ENCODE data around the gene ANGPTL8. TPM values are rescaled to one million over a fixed set of nuclear protein-coding genes. Genes with fewer than 3 reads are reported as not detected.

The ANGPTL8 gene
- total and polyA plus RNA-seq, 9 of the 15 experiments (the other 6 are each of a cell fraction or from before 2014, with no cell fraction given) = not detected

DNA sequence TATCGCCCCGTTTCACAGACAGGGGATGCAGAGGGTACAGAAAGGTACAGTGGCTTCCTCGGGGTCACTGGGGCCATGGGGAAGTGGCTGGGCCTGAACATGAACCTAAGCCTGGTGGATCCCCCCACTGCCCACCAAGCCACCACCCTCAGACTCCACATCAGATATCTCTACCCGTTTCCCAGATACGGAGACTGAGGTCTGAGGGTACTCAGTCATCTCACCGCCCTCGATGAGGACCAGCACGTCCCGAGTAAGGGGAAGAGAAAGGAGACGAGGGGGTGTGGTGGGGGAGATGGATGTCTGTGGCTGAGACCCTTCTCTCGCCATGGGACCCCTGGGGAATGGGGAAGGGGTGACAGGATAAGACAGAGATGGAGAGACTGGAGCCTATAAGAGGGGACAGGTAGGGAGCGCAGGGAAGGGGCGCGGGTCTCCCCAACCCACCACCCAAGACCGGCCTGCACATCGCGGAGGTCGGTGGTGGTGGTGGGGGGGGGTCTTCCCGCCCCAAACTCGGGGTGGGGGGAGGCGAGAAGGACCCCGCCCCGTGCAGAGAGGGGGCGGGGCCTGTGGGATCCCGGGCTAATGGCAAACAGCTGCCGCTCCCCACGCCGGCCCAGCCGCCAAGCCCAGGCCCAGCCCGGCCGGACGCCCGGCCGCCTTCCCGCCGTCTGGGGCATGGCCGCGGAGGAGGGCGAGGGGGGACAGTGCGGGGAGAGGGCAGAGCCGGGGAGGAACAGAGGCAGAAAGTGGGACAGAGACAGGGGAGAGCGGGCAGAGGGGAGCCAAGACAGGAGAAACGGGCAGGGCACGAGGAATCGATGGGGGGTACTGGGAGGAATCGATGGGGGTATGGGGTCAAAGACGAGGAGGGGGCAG, 42.8 kb upstream of the ANGPTL8 start:
- no peaks in the 10 kb centered on the region for H3K27me3 ChIP-seq (ENCODE audit: control insufficient read depth in 2 of 2, insufficient read depth in 2 of 2, low read length in 2 of 2)
- TF ChIP-seq ZNF518B (CRISPR knock-in tag; IDR thresholded peaks at IDR 0.05) (no peak), POLR2AphosphoS2 (IDR thresholded peaks at IDR 0.05; ENCODE audit: low read length) (no peak), RBBP5 (IDR thresholded peaks at IDR 0.05; ENCODE audit: borderline replicate concordance, insufficient read depth, low read length, poor library complexity, severe bottlenecking) (peak; percentile 0), TCF7 (IDR thresholded peaks at IDR 0.05; ENCODE audit: borderline replicate concordance) (no peak), RNF219 (CRISPR knock-in tag; IDR thresholded peaks at IDR 0.05) (no peak), PHF20 (IDR thresholded peaks at IDR 0.05; ENCODE audit: partially characterized antibody) (no peak), GATAD2A (IDR thresholded peaks at IDR 0.05) (0 out of 2 replicates have a peak, but pooled peaks have one; percentile 52), MTA1 (IDR thresholded peaks at IDR 0.05; ENCODE audit: borderline replicate concordance) (no peak), CTCF (IDR thresholded peaks at IDR 0.05 in 2 of 3, conservative IDR thresholded peaks at IDR 0.05 in 1 of 3; ENCODE audit: insufficient read depth in 2 of 3, low read depth in 1 of 3, low read length in 3 of 3) (no peak), NCOA4 (IDR thresholded peaks at IDR 0.05; ENCODE audit: partially characterized antibody) (no peak), SAFB (IDR thresholded peaks at IDR 0.05; ENCODE audit: borderline replicate concordance, low read depth, low read length) (0 out of 2 replicates have a peak, but pooled peaks have one; percentile 10), ZNF212 (CRISPR knock-in tag; IDR thresholded peaks at IDR 0.05) (no peak)

More for the DNA sequence above, 42.8 kb upstream of the ANGPTL8 start:
- H3K4me3 ChIP-seq = peak overlapping the region; percentile 70
- peak overlapping the region; percentile 85 for H3K4me2 ChIP-seq (ENCODE audit: insufficient read depth, low read length)
- peak overlapping the region; percentile 67 for H3K27ac ChIP-seq (ENCODE audit: extremely low read depth, low read depth, low read length)
- WGBS (ENCODE audit: insufficient coverage, low coverage, missing lambda C conversion rate) = 40% methylated on average over 15 of the region's 47 CpGs
- peaks cover 15% of the 10 kb centered on the region for H3K79me2 ChIP-seq (ENCODE audit: control insufficient read depth, insufficient read depth, low read length)
- POLR2A ChIA-PET = interaction anchor here (0.6 to 2.5 kb wide), 4 partner anchors 11 to 75 kb away, joined by 3 to 6 read pairs (median 4); no protein-coding TSS in a partner anchor
- ATAC-seq (peak; percentile 66), DNase-seq (ENCODE audit: extremely low read depth in 1 of 4, low spot score in 3 of 4) (peak; percentile 52 to 73 (median 70)), FAIRE-seq (no peak)
- H3K9ac ChIP-seq (ENCODE audit: insufficient read depth in 1 of 2, low read depth in 2 of 2, low read length in 2 of 2) = peak overlapping the region; percentile 59 to 93
- CTCF ChIA-PET (ENCODE audit: low intra/inter-chr PET ratio) = interaction anchor here (0.5 kb wide), 1 partner anchor 250 kb away, joined by 3 read pairs; no protein-coding TSS in a partner anchor
- TSS peak; percentile 41 for BruUV-seq (replicated peaks)
- H3K4me1 ChIP-seq (replicated peaks in 1 of 2; ENCODE audit: control insufficient read depth in 2 of 2, insufficient read depth in 2 of 2, low read length in 2 of 2) = peaks cover 11 to 61% of the 10 kb centered on the region in 2 experiments; a peak in 4 of 5 replicates
- H3K36me3 ChIP-seq (ENCODE audit: control insufficient read depth, insufficient read depth, low read length) = peaks cover 34% of the 10 kb centered on the region
- no peaks in the 10 kb centered on the region for H3K9me1 ChIP-seq (ENCODE audit: control insufficient read depth, insufficient read depth, low read length)
- H4K20me1 ChIP-seq (replicated peaks; ENCODE audit: control insufficient read depth, insufficient read depth, low read length) = 0 out of 2 replicates have a peak, but pooled peaks cover 3% of the 10 kb centered on the region
- intact Hi-C loops (cut with micrococcal nuclease) = loop anchor here (5.0 kb wide), 1 partner anchor 39 kb away; the partner anchor contains the start of gene SPC24
- H3K9me3 ChIP-seq (replicated peaks; ENCODE audit: control insufficient read depth, insufficient read depth, low read depth, low read length) = no peaks in the 10 kb centered on the region
- peak overlapping the region; percentile 83 for H2AFZ ChIP-seq (ENCODE audit: low read depth, low read length)
- in situ Hi-C loops (cut with MboI) = no loop called here

Measured in K562 (cell line).